KOPT-K1 (cell line): ENCODE data around the gene SGCE.

ENCODE experiments used
- H3K27ac ChIP-seq: fragments of 200-600 bp; sonication (generic); 2 replicates; pipeline ENCODE4 v1.5.1; 2016; ENCODE audit warnings: antibody characterized with exemption, mild to moderate bottlenecking, low read depth, low read length; ENCODE audit not compliant: poor library complexity, severe bottlenecking
- H3K36me3 ChIP-seq: fragments of 200-600 bp; sonication (generic); 2 replicates; pipeline ENCODE4 v1.5.1; 2017; ENCODE audit warnings: antibody characterized with exemption, mild to moderate bottlenecking, low read length, moderate library complexity; ENCODE audit not compliant: insufficient read depth
- H3K9me3 ChIP-seq: fragments of 200-600 bp; sonication (generic); 2 replicates; pipeline ENCODE4 v1.5.1; 2017; ENCODE audit warnings: antibody characterized with exemption, low read length, mild to moderate bottlenecking; ENCODE audit not compliant: insufficient read depth, poor library complexity, severe bottlenecking

The SGCE gene

GRCh38 chr7:94669773-94670495, 14.0 kb upstream of the SGCE start:
- no peaks in the 10 kb centered on the region for H3K9me3 ChIP-seq
- no peak overlapping the region for H3K27ac ChIP-seq
- H3K36me3 ChIP-seq, result no peaks in the 10 kb centered on the region

- no peaks in the 10 kb centered on the region for H3K36me3 ChIP-seq
- H3K27ac ChIP-seq, result no peak overlapping the region
- H3K9me3 ChIP-seq, result no peaks in the 10 kb centered on the region
These were observed 11.1 kb upstream of the SGCE start for GRCh38 chr7:94666879-94667587.

GRCh38 chr7:94665426-94665825, 9.5 kb upstream of the SGCE start:
- Histone ChIP-seq H3K9me3 (no peaks in the 10 kb centered on the region), H3K36me3 (no peaks in the 10 kb centered on the region), H3K27ac (no peak overlapping the region)

DNA sequence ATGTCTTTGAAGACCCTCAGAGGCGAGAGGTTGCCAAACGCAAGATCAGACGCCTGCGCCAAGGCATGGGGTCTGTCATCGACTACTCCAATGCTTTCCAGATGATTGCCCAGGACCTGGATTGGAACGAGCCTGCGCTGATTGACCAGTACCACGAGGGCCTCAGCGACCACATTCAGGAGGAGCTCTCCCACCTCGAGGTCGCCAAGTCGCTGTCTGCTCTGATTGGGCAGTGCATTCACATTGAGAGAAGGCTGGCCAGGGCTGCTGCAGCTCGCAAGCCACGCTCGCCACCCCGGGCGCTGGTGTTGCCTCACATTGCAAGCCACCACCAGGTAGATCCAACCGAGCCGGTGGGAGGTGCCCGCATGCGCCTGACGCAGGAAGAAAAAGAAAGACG, 8.1 kb upstream of the SGCE start:
- H3K9me3 ChIP-seq, result no peaks in the 10 kb centered on the region
- H3K27ac ChIP-seq, result no peak overlapping the region
- no peaks in the 10 kb centered on the region for H3K36me3 ChIP-seq

DNA sequence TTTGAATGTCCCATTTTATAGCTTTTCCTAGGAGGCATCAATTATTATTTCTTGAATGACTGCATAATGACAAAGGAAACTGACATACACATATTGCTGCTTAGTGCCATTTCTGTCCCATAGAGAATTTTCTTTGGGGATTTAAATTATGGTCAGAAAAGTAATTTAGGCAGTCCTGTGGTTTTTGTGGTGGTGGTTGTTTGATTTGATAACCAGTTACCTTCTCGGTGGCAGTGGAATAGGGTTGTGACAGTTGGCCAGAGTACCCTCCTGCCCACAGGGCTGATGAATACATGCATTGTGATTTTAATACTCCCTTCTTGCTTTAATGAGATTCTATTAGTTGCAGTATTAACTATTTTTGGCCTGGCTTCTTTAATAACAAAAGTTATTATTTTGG, 6.6 kb upstream of the SGCE start:
- H3K27ac ChIP-seq, result no peak overlapping the region
- peaks cover 5% of the 10 kb centered on the region for H3K9me3 ChIP-seq
- H3K36me3 ChIP-seq, result no peaks in the 10 kb centered on the region

DNA sequence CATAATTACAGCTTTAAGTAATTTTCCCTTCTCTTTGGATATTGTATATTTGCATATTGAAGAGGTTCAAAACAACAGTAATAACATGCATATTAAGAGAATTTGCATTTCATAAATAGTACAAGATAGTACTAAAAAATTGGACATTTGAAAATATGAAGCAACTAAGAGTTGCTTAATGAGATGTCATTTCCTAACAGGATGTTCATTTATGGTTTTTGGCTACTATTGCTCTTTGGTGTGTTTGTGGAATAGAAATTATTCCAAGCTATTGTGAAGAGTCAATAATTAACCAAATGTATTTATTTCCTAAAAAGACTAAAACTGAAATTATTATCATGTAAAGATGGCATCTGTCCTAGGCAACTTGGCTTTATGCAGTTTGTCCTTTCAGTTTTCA, 4.1 kb upstream of the SGCE start:
- Histone ChIP-seq H3K36me3 (no peaks in the 10 kb centered on the region), H3K9me3 (peaks cover 28% of the 10 kb centered on the region), H3K27ac (no peak overlapping the region)

DNA sequence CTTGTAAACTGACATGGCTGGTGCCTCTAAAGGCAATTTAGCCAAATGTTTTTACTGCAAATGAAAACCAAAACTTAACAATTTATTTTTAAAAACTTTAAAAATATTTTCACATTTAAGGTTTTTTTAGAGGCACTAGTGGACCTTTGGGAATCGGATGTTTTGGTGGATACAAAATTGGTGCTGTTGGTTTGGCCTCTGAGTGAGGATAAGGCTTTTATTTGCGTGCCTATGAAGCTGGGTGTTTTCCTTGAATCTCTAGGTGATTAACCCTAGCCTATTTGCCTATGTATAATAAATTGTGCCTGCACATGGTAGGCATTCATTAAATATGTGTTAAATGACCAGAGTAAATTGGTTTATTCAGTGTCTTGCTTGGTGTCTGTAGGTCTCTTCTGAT, 2.9 kb upstream of the SGCE start:
- no peak overlapping the region for H3K27ac ChIP-seq
- no peaks in the 10 kb centered on the region for H3K36me3 ChIP-seq
- H3K9me3 ChIP-seq, result peaks cover 32% of the 10 kb centered on the region

GRCh38 chr7:94657771-94658693, 2.1 kb upstream of the SGCE start:
- Histone ChIP-seq H3K9me3 (peaks cover 32% of the 10 kb centered on the region), H3K36me3 (no peaks in the 10 kb centered on the region), H3K27ac (no peak overlapping the region)

DNA sequence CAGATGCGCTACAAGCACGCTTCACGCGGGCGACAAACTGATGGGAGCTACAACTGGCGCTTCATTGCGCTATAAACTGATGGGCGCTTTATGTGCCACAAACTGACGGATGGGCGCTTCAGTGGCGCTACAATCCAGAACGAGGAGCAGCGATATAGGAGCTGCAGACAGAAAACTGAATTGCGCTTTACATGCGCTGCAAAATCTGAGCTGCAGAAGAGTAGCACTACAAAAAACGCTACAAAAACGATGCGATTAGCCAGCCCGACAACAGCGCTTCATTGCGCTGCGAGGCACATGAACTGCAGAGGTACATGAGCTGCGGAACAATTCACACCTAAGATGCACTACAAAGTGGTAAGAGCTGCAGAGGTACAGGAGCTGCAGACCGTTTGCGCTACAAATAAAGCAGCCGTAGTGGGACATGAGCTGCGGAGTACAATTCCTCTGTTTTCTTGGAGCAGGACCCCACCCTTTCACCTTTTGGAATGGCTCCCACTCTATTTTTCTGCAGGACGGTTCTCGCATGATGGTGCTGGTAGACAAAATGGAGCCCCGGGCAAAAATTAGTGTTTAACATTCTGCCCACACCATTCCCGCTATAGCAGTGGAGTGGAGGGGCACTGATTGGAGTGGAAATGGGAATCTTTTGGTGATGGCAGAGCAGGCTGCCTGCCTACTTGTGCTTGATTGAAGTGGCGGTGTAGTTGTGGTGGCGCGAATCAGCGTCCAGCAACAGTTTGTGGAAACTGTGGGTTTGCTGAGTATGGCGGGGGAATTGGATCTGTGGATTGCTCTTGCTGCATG, 1.2 kb upstream of the SGCE start:
- Histone ChIP-seq H3K27ac (no peak overlapping the region), H3K9me3 (peaks cover 32% of the 10 kb centered on the region), H3K36me3 (no peaks in the 10 kb centered on the region)

DNA sequence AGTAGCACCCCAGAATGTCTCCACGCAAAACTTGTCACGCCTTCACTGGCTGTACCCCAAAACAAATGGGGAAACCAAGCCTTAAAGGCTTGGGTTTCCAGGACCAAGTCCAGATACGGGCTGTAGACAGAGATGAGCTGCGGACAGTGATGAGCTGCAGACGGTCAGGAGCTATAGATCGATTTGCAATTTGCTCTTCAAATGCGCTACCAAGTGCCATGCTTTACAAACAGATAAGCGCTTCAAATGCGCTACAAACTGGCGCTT, 658 bp upstream of the SGCE start:
- H3K36me3 ChIP-seq, result no peaks in the 10 kb centered on the region
- no peak overlapping the region for H3K27ac ChIP-seq
- peaks cover 32% of the 10 kb centered on the region for H3K9me3 ChIP-seq

GRCh38 chr7:94655126-94655847, 646 bp downstream of the SGCE start:
- Histone ChIP-seq H3K36me3 (no peaks in the 10 kb centered on the region), H3K27ac (no peak overlapping the region), H3K9me3 (peaks cover 32% of the 10 kb centered on the region)

DNA sequence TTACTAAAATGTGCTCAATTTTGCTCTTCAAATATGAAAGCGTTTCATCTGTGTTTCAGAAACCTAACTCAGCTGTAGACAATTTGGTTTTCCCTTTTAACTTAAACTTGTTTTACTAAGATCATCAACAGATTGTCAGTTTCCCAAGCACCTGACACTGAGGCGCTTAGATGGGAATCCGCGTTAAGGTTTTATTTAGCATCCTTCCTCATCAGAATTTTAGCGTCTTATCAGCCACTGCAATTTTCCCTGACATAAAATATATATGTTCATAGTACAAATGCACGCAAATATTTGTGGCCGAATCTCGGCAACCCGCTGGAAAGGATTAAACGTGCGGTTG, 1.2 kb downstream of the SGCE start:
- H3K27ac ChIP-seq, result no peak overlapping the region
- peaks cover 32% of the 10 kb centered on the region for H3K9me3 ChIP-seq
- H3K36me3 ChIP-seq, result no peaks in the 10 kb centered on the region

DNA sequence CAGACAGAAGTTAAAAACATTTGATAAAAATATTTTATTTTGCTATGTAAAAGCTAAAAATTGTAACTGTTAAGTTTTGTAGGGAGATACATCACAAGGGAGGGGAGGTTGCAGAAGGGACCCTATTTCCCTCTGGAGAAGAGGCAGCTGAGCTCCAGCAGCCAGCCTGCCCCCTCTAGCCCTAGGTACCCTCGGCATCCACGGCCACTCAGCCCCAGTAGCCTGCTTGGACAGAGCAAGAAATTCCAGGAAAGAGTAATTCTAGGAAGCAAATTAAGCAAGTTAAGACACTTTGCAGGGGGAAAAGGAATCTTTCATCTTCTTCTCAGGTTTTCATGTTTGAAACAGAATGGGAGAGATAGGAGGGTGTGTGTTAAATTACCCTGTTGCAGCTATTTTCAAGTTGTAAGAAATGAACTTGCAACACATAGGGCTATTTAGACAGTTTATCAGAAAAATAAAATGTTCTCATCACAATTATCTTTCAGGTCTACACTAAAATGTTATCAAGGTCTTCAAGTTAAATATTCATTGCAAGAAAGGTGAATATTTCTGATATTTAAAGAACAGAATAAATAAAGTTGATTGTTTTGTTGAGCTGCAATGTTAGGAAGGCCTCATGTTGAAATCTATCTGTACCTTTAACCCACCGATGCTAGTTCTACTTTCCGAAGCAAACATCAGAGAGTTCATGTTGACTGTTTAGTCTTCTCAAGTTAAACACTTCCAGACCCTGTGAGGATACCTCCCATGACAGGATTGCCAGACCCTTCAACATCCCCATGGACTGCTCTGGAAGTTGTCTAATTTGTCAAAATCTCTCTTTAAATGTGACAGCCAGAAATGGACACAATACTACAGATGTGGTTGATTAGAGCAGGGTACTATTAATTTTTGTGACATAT, 5.5 kb downstream of the SGCE start:
- peaks cover 8% of the 10 kb centered on the region for H3K9me3 ChIP-seq
- no peak overlapping the region for H3K27ac ChIP-seq
- no peaks in the 10 kb centered on the region for H3K36me3 ChIP-seq

DNA sequence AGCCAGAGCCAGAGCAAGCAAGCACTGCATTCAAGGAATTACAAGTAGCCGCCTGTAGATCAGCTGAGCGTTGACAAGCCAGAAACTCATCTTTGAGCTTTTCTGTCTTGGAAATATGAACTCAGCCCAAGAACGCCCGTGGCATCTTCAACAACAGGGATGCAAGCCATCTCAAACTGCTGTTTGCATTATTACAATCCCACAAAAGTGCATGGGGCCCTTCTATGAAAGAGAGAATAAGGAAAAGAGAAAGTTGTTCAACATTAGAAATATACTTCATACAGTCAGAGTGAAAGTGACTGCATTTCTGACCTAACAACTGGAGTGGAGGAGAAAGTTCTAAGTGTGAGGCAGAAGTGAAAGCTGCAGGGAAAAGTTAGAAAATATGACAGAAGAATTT, 6.5 kb downstream of the SGCE start:
- no peak overlapping the region for H3K27ac ChIP-seq
- H3K9me3 ChIP-seq, result no peaks in the 10 kb centered on the region
- no peaks in the 10 kb centered on the region for H3K36me3 ChIP-seq
